Prostate gland (tissue), 2 donors: ENCODE results near the gene NUMBL. TPM values are rescaled to one million over a fixed set of nuclear protein-coding genes. Genes with fewer than 3 reads are reported as not detected.
A peak's percentile ranks its signal among the peaks of the same experiment; 100 is the strongest.

Experiments used
- DNase-seq: peaks from one replicate; pipeline ENCODE4 v3.0.0-alpha.2; 2019; ENCODE audit warnings: low spot score
- H3K27ac ChIP-seq, 2 donors: fragments of 200-600 bp; sonication (generic); 2 replicates each; pipeline ENCODE4 v1.5.1; 2017 to 2019
- H3K27me3 ChIP-seq: fragments of 200-600 bp; sonication (generic); replicated peaks from 2 replicates; pipeline ENCODE4 v1.5.1; 2019; ENCODE audit not compliant: insufficient read depth
- H3K36me3 ChIP-seq, 2 donors: fragments of 200-600 bp; sonication (generic); 1 replicate in 1 of 2; 2 replicates in 1 of 2; pipeline versions ENCODE4 v1.5.1 to v1.8.1; 2017 to 2019
- H3K4me1 ChIP-seq: fragments of 200-600 bp; sonication (generic); replicated peaks from 2 replicates; pipeline ENCODE4 v1.5.1; 2019
- H3K4me3 ChIP-seq, 2 donors: fragments of 200-600 bp; sonication (generic); 2 replicates each; pipeline ENCODE4 v1.5.1; 2017 to 2019
- H3K9me3 ChIP-seq: fragments of 200-600 bp; sonication (generic); 2 replicates; pipeline ENCODE4 v1.5.1; 2017
- POLR2A ChIP-seq: fragments of 450-650 bp; IDR thresholded peaks from one replicate; pipeline ENCODE4 v1.6.1; 2016; ENCODE audit warnings: antibody characterized with exemption, mild to moderate bottlenecking
- POLR2AphosphoS5 ChIP-seq: sonication (generic); formaldehyde crosslinking; IDR thresholded peaks from one replicate; pipeline ENCODE4 v1.6.1; 2017; ENCODE audit warnings: antibody characterized with exemption
- WGBS: methylation state at CpG from one replicate; pipeline ENCODE4 v1.1.5; 2018; 5-methylcytosine and 5-hydroxymethylcytosine counted together
- intact Hi-C: fragments of 100-400 bp; cut with DNase I; formaldehyde crosslinking; loops from one replicate; pipeline ENCODE4 v1.14.2; 2022
- total RNA-seq, 2 donors: library from RNA; depleted of rRNA; stranded (reverse); fragments of >200 nt; gene quantifications; one replicate each; pipeline ENCODE4 v1.1.0, GENCODE V29; 2016
- TF ChIP-seq, protein P1 (sequence below), 4 experiments: fragments of 200-600 bp in 2 of 4; fragments of 450-650 bp in 2 of 4; sonication (generic) in 2 of 4; IDR thresholded peaks; 1 replicate in 3 of 4; 2 replicates in 1 of 4; pipeline ENCODE4 v1.5.1; 2016 to 2019; ENCODE audit warnings: antibody characterized with exemption in 4 of 4, mild to moderate bottlenecking in 2 of 4, moderate library complexity in 2 of 4

The NUMBL gene
- total RNA-seq, 2 donors from 2014 or later: 24.3 to 102 TPM

DNA sequence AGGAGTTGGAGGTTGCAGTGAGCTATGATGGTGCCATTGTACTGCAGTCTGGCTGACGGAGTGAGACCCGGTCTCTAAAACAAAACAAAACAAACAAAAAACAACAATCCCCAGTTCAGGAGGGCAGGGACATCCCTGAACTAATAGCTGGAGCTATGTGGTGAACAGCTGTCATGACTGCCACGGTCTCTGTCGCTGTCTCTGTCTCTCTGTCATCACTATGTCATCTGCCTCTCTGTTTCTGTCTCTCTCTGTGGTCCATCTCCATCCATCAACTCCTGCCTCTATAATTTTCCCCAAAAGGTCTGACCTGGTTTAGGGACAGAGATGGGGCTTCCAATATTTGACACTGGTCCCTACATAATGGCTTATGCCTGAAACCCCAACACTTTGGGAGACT is 33.9 kb upstream of the NUMBL start:
- no peaks in the 10 kb centered on the region for H3K9me3 ChIP-seq
- intact Hi-C loops: no loop called here
- no peak overlapping the region for H3K27ac ChIP-seq
- no peak overlapping the region for H3K4me3 ChIP-seq
- TF ChIP-seq POLR2AphosphoS5: no peak
- TF ChIP-seq POLR2A: no peak
- TF ChIP-seq, protein P1, sequence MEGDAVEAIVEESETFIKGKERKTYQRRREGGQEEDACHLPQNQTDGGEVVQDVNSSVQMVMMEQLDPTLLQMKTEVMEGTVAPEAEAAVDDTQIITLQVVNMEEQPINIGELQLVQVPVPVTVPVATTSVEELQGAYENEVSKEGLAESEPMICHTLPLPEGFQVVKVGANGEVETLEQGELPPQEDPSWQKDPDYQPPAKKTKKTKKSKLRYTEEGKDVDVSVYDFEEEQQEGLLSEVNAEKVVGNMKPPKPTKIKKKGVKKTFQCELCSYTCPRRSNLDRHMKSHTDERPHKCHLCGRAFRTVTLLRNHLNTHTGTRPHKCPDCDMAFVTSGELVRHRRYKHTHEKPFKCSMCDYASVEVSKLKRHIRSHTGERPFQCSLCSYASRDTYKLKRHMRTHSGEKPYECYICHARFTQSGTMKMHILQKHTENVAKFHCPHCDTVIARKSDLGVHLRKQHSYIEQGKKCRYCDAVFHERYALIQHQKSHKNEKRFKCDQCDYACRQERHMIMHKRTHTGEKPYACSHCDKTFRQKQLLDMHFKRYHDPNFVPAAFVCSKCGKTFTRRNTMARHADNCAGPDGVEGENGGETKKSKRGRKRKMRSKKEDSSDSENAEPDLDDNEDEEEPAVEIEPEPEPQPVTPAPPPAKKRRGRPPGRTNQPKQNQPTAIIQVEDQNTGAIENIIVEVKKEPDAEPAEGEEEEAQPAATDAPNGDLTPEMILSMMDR (IDR thresholded peaks at IDR 0.05): no peak
- WGBS: 94% methylated on average over 4 of the region's 4 CpGs
- no peak for DNase-seq
- peaks cover 7 to 8% of the 10 kb centered on the region in 2 donors for H3K36me3 ChIP-seq
- H3K27me3 ChIP-seq: no peaks in the 10 kb centered on the region
- no peaks in the 10 kb centered on the region for H3K4me1 ChIP-seq

DNA sequence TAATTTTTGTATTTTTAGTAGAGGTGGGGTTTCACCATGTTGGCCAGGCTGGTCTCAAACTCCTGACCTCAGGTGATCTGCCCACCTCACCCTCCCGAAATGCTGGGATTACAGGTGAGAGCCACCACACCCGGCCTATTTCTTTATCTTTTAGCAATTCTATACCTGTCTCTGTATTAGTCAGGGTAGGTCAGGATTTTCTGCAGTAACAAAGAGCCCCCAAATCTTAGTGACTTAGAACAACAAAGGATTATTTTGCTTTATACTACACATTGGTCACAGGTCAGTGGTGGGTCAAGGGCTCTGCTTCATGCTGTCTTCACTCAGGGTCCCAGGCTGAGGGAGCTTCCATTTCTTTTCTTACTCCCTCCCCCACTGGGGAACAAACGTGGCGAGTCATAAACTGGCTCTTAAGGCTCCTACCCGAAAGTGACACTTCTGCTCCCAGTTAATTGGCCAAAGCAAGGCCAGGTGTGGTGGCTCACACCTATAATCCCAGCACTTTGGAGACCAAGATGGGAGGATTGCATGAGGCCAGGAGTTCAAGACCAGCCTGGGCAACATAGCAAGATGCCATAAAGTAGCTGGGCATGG is 33.3 kb upstream of the NUMBL start:
- TF ChIP-seq POLR2A (no peak), POLR2AphosphoS5 (no peak)
- TF ChIP-seq, protein P1 (IDR thresholded peaks at IDR 0.05): no peak
- Histone ChIP-seq H3K36me3 (peaks cover 5 to 7% of the 10 kb centered on the region in 2 donors), H3K27me3 (no peaks in the 10 kb centered on the region), H3K4me3 (no peak overlapping the region), H3K4me1 (no peaks in the 10 kb centered on the region), H3K27ac (no peak overlapping the region), H3K9me3 (no peaks in the 10 kb centered on the region)
- intact Hi-C loops: no loop called here
- no peak for DNase-seq
- 97% methylated on average over 5 of the region's 5 CpGs for WGBS

DNA sequence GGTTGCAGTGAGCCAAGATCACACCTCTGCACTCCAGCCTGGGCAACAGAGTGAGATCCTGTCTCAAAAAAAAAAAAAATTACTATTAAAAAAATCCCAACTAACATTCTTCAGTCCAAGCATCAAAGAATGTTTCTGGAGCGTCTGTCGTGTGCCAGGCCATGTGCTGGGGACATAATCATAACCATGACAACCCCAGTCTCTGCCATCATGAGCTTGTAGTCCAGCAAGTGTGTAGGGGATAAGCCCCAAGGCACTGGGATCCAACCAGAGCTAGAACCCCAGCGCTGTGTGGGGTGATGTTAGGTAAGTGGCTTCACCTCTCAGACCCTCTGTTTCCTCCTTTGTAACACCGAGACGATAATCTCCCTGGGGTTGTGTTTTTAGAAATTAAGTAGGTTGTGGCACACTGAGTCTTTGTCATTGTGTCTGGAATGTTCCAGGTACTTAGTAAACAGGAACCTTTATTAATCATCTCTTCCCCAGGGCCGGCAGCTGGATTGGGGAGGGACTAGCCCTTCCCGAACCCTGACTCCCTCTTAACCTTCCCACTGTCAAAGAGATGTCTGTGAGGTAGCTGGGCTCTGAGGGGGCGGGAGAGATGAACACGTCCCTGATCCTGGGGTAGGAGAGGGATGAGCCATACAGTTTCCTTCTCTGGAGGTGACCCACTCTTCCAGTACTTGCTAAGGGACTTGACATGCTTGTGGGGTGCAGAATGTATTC is 31.6 kb upstream of the NUMBL start:
- intact Hi-C loops: no loop called here
- Histone ChIP-seq H3K4me1 (no peaks in the 10 kb centered on the region), H3K4me3 (no peak overlapping the region), H3K27me3 (no peaks in the 10 kb centered on the region), H3K36me3 (peaks cover 0 to 7% of the 10 kb centered on the region in 2 donors), H3K27ac (peak overlapping the region; percentile 99 to 100), H3K9me3 (no peaks in the 10 kb centered on the region)
- no peak for DNase-seq
- no peak for TF ChIP-seq POLR2A
- peak; percentile 25 for TF ChIP-seq POLR2AphosphoS5
- TF ChIP-seq, protein P1 (IDR thresholded peaks at IDR 0.05): no peak
- 55% methylated on average over 9 of the region's 9 CpGs for WGBS

DNA sequence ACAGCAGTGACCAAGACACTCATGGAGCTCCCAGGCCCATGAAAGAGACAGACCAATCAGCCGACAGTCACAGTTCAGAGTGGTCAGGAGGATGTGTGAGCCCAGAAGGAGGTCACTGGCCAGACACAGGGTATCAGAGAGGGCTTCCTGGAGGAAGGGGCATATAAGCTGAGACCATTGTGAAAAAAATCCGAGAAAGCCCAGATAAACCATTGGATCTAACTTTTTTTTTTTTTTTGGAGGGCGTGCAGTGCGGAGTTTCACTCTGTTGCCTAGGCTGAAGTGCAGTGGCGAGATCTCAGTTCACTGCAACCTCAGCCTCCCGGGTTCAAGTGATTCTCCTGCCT is 30.7 kb upstream of the NUMBL start:
- Histone ChIP-seq H3K27ac (peak overlapping the region; percentile 99 to 100), H3K9me3 (no peaks in the 10 kb centered on the region), H3K4me1 (no peaks in the 10 kb centered on the region), H3K4me3 (peak overlapping the region in 1 of 2 donors; percentile 79), H3K36me3 (peaks cover 0 to 3% of the 10 kb centered on the region in 2 donors), H3K27me3 (no peaks in the 10 kb centered on the region)
- WGBS: 91% methylated on average over 6 of the region's 6 CpGs
- TF ChIP-seq POLR2AphosphoS5 (no peak), POLR2A (no peak)
- TF ChIP-seq, protein P1 (IDR thresholded peaks at IDR 0.05): no peak
- no peak for DNase-seq
- intact Hi-C loops: no loop called here
